SK-N-SH treated with all-trans-retinoic acid at 6 μM for 48 hours (cell line): ENCODE measurements around the gene NUTF2.

Source experiments
- ATAC-seq: fragments of 200-7000 bp; cut with Tn5 transposase; 3 replicates; pipeline ENCODE4 v1.9.1; 2020; ENCODE audit warnings: mild to moderate bottlenecking, moderate library complexity
- ARNTL ChIP-seq: fragments of 450-650 bp; formaldehyde crosslinking; IDR thresholded peaks from 2 replicates; pipeline ENCODE4 v1.5.0; 2020; ENCODE audit warnings: low read depth, mild to moderate bottlenecking, moderate library complexity, borderline replicate concordance
- BACH2 ChIP-seq: fragments of 250-450 bp; sonication (Bioruptor Pico); IDR thresholded peaks from 2 replicates; pipeline ENCODE4 v1.9.0; 2021; ENCODE audit warnings: mild to moderate bottlenecking, borderline replicate concordance
- ESRRG ChIP-seq: fragments of 250-450 bp; sonication (Bioruptor Pico); IDR thresholded peaks from 2 replicates; pipeline ENCODE4 v1.6.1; 2021; ENCODE audit warnings: mild to moderate bottlenecking
- GLIS3 ChIP-seq: fragments of 250-450 bp; sonication (Bioruptor Pico); IDR thresholded peaks from 2 replicates; pipeline ENCODE4 v1.5.0; 2020; ENCODE audit warnings: mild to moderate bottlenecking, moderate library complexity
- OSR1 ChIP-seq: fragments of 250-450 bp; sonication (Bioruptor Pico); IDR thresholded peaks from 2 replicates; pipeline ENCODE4 v1.8.0; 2022; ENCODE audit warnings: moderate library complexity, mild to moderate bottlenecking, inconsistent platforms
- RARB ChIP-seq: fragments of 250-450 bp; sonication (Bioruptor Pico); IDR thresholded peaks from 2 replicates; pipeline ENCODE4 v1.8.0; 2021; ENCODE audit warnings: mild to moderate bottlenecking, moderate library complexity
- SNAI2 ChIP-seq: fragments of 250-450 bp; sonication (Bioruptor Pico); IDR thresholded peaks from 2 replicates; pipeline ENCODE4 v1.5.0; 2020; ENCODE audit warnings: mild to moderate bottlenecking, moderate library complexity
- TCF4 ChIP-seq: fragments of 250-450 bp; sonication (Bioruptor Pico); IDR thresholded peaks from 2 replicates; pipeline ENCODE4 v1.8.0; 2021; ENCODE audit warnings: mild to moderate bottlenecking, moderate library complexity, borderline replicate concordance
- TOX ChIP-seq: fragments of 250-450 bp; sonication (Bioruptor Pico); IDR thresholded peaks from 2 replicates; pipeline ENCODE4 v1.8.0; 2021; ENCODE audit warnings: mild to moderate bottlenecking, moderate library complexity, borderline replicate concordance
- ZC3H10 ChIP-seq: fragments of 250-450 bp; sonication (Bioruptor Pico); IDR thresholded peaks from 2 replicates; pipeline ENCODE4 v1.5.1; 2021; ENCODE audit warnings: mild to moderate bottlenecking, moderate library complexity
- ZFP3 ChIP-seq: fragments of 250-450 bp; sonication (Bioruptor Pico); IDR thresholded peaks from 2 replicates; pipeline ENCODE4 v1.5.0; 2020; ENCODE audit warnings: mild to moderate bottlenecking, moderate library complexity
- ZFP30 ChIP-seq: fragments of 450-650 bp; formaldehyde crosslinking; IDR thresholded peaks from 2 replicates; pipeline ENCODE4 v1.5.0; 2022; ENCODE audit warnings: mild to moderate bottlenecking, moderate library complexity
- ZNF565 ChIP-seq: fragments of 450-650 bp; formaldehyde crosslinking; conservative IDR thresholded peaks from 2 replicates; pipeline ENCODE4 v1.5.0; 2020; ENCODE audit warnings: low read depth, mild to moderate bottlenecking, moderate library complexity
- ZNF70 ChIP-seq: fragments of 450-650 bp; formaldehyde crosslinking; IDR thresholded peaks from 2 replicates; pipeline ENCODE4 v1.5.0; 2020; ENCODE audit warnings: mild to moderate bottlenecking, moderate library complexity
- ZNF8 ChIP-seq: fragments of 450-650 bp; formaldehyde crosslinking; IDR thresholded peaks from 2 replicates; pipeline ENCODE4 v1.5.0; 2020; ENCODE audit warnings: mild to moderate bottlenecking, moderate library complexity
- TF ChIP-seq, protein P1 (sequence below): fragments of 250-450 bp; sonication (Bioruptor Pico); IDR thresholded peaks from 2 replicates; pipeline ENCODE4 v1.5.1; 2021; ENCODE audit warnings: mild to moderate bottlenecking, moderate library complexity
- TF ChIP-seq, protein P2 (sequence below): fragments of 250-450 bp; sonication (Bioruptor Pico); IDR thresholded peaks from 2 replicates; pipeline ENCODE4 v1.5.0; 2020; ENCODE audit warnings: mild to moderate bottlenecking, moderate library complexity
- TF ChIP-seq, protein P3 (sequence below): fragments of 250-450 bp; sonication (Bioruptor Pico); IDR thresholded peaks from 2 replicates; pipeline ENCODE4 v1.8.0; 2020; ENCODE audit warnings: mild to moderate bottlenecking, moderate library complexity, borderline replicate concordance
- TF ChIP-seq, protein P4 (sequence below): fragments of 250-450 bp; sonication (Bioruptor Pico); IDR thresholded peaks from 2 replicates; pipeline ENCODE4 v1.5.1; 2020; ENCODE audit warnings: low read depth, mild to moderate bottlenecking, moderate library complexity

The NUTF2 gene

DNA sequence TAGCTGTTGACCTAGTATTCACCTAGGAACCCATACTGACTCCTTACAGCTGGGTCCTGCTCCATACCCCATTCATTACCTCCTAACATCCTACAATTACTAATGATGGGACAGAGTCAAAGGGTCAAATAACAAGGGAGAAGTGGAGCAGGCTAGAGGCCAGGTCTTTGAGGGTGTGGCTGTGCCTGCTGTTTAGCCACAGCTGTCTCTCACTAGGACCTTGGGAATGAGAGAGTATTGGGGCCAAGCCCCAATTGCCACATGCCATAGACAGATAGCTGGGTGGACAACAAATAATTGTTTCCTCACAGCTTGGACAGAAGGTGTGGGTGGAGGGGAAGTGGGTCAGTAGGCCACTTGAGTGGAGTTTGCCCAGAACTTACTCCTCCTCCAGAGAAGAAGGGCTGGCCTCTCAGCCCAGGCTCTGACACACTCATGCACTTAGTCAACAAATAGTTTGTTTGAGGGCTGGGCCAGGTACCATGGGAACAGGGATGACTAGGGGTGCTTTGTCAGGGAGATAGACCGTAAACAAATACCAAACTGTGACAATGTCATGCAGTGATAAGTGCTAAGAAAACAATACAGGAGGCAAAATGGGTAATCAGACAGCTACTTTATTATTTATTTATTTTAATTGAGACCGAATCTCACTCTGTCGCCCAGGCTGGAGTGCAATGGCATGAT lies 11.0 kb downstream of the NUTF2 start:
- ATAC-seq, result peak; percentile 94
- TF ChIP-seq ESRRG (CRISPR knock-in tag) (no peak), ZFP30 (CRISPR knock-in tag) (no peak), ARNTL (no peak), TCF4 (no peak), ZNF70 (CRISPR knock-in tag) (no peak), GLIS3 (CRISPR knock-in tag) (no peak), ZNF8 (CRISPR knock-in tag) (no peak), ZC3H10 (CRISPR knock-in tag) (no peak), RARB (CRISPR knock-in tag) (no peak), TOX (CRISPR knock-in tag) (no peak), ZNF565 (CRISPR knock-in tag) (no peak), SNAI2 (CRISPR knock-in tag) (no peak)
- TF ChIP-seq, protein P1, sequence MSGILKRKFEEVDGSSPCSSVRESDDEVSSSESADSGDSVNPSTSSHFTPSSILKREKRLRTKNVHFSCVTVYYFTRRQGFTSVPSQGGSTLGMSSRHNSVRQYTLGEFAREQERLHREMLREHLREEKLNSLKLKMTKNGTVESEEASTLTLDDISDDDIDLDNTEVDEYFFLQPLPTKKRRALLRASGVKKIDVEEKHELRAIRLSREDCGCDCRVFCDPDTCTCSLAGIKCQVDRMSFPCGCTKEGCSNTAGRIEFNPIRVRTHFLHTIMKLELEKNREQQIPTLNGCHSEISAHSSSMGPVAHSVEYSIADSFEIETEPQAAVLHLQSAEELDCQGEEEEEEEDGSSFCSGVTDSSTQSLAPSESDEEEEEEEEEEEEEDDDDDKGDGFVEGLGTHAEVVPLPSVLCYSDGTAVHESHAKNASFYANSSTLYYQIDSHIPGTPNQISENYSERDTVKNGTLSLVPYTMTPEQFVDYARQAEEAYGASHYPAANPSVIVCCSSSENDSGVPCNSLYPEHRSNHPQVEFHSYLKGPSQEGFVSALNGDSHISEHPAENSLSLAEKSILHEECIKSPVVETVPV (CRISPR knock-in tag), result no peak
- TF ChIP-seq, protein P2, sequence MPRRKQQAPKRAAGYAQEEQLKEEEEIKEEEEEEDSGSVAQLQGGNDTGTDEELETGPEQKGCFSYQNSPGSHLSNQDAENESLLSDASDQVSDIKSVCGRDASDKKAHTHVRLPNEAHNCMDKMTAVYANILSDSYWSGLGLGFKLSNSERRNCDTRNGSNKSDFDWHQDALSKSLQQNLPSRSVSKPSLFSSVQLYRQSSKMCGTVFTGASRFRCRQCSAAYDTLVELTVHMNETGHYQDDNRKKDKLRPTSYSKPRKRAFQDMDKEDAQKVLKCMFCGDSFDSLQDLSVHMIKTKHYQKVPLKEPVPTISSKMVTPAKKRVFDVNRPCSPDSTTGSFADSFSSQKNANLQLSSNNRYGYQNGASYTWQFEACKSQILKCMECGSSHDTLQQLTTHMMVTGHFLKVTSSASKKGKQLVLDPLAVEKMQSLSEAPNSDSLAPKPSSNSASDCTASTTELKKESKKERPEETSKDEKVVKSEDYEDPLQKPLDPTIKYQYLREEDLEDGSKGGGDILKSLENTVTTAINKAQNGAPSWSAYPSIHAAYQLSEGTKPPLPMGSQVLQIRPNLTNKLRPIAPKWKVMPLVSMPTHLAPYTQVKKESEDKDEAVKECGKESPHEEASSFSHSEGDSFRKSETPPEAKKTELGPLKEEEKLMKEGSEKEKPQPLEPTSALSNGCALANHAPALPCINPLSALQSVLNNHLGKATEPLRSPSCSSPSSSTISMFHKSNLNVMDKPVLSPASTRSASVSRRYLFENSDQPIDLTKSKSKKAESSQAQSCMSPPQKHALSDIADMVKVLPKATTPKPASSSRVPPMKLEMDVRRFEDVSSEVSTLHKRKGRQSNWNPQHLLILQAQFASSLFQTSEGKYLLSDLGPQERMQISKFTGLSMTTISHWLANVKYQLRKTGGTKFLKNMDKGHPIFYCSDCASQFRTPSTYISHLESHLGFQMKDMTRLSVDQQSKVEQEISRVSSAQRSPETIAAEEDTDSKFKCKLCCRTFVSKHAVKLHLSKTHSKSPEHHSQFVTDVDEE, result no peak
- TF ChIP-seq, protein P3, sequence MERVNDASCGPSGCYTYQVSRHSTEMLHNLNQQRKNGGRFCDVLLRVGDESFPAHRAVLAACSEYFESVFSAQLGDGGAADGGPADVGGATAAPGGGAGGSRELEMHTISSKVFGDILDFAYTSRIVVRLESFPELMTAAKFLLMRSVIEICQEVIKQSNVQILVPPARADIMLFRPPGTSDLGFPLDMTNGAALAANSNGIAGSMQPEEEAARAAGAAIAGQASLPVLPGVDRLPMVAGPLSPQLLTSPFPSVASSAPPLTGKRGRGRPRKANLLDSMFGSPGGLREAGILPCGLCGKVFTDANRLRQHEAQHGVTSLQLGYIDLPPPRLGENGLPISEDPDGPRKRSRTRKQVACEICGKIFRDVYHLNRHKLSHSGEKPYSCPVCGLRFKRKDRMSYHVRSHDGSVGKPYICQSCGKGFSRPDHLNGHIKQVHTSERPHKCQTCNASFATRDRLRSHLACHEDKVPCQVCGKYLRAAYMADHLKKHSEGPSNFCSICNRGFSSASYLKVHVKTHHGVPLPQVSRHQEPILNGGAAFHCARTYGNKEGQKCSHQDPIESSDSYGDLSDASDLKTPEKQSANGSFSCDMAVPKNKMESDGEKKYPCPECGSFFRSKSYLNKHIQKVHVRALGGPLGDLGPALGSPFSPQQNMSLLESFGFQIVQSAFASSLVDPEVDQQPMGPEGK (CRISPR knock-in tag), result no peak
- TF ChIP-seq, protein P4, sequence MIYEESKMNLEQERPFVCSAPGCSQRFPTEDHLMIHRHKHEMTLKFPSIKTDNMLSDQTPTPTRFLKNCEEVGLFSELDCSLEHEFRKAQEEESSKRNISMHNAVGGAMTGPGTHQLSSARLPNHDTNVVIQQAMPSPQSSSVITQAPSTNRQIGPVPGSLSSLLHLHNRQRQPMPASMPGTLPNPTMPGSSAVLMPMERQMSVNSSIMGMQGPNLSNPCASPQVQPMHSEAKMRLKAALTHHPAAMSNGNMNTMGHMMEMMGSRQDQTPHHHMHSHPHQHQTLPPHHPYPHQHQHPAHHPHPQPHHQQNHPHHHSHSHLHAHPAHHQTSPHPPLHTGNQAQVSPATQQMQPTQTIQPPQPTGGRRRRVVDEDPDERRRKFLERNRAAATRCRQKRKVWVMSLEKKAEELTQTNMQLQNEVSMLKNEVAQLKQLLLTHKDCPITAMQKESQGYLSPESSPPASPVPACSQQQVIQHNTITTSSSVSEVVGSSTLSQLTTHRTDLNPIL (CRISPR knock-in tag), result no peak

DNA sequence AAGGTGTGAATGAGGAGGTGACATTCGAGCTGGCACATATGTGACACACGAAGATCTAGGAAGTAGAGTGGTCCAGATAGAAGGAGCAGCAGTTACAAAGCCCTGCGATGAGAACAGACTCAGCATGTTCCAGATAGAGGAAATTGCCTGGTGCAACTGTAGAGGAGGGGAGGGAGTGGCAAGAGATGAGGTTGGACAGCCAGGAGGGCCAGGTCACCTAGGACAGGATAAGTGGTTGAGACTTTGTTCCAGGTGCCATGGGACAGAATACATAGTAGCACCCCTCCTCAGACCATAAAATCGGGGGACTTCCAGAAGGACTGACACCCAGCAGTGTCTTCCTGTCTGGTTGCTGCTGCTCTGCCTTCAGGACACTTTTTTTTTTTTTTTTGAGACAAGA lies 11.8 kb downstream of the NUTF2 start:
- TF ChIP-seq, protein P4 (CRISPR knock-in tag), result no peak
- TF ChIP-seq RARB (CRISPR knock-in tag), result no peak
- TF ChIP-seq TOX (CRISPR knock-in tag), result no peak
- TF ChIP-seq OSR1, result no peak
- no peak for TF ChIP-seq ZC3H10 (CRISPR knock-in tag)
- no peak for TF ChIP-seq SNAI2 (CRISPR knock-in tag)
- TF ChIP-seq BACH2 (CRISPR knock-in tag), result no peak
- TF ChIP-seq ZFP3 (CRISPR knock-in tag), result no peak
- TF ChIP-seq, protein P3 (CRISPR knock-in tag), result no peak
- ATAC-seq, result no peak
